Neuron (in vitro differentiated cells): ENCODE results near the gene TULP1.
A peak's percentile ranks its signal among the peaks of the same experiment; 100 is the strongest.

Experiments used
- H2AFZ ChIP-seq: one replicate; pipeline ENCODE4 v1.6.1; 2013; ENCODE audit warnings: low read depth, mild to moderate bottlenecking, inconsistent platforms, low read length, moderate library complexity
- H3K27me3 ChIP-seq: one replicate; pipeline ENCODE4 v1.6.1; 2013; ENCODE audit warnings: low read length; ENCODE audit not compliant: insufficient read depth
- H3K36me3 ChIP-seq: one replicate; pipeline ENCODE4 v1.6.1; 2013; ENCODE audit warnings: low read length; ENCODE audit not compliant: insufficient read depth
- H3K4me1 ChIP-seq: one replicate; pipeline ENCODE4 v1.6.1; 2013; ENCODE audit warnings: low read length; ENCODE audit not compliant: insufficient read depth
- H3K4me3 ChIP-seq: 2 replicates; pipeline ENCODE4 v1.5.1; 2013; ENCODE audit warnings: mild to moderate bottlenecking, low read length, moderate library complexity
- H3K9me3 ChIP-seq: one replicate; pipeline ENCODE4 v1.6.1; 2013; ENCODE audit warnings: low read length

Gene TULP1

GRCh38 chr6:35451354-35452182 is 61.1 kb downstream of the TULP1 start:
- Histone ChIP-seq H3K9me3 (no peaks in the 10 kb centered on the region), H2AFZ (peak overlapping the region; percentile 36), H3K4me1 (peaks cover 28% of the 10 kb centered on the region), H3K36me3 (no peaks in the 10 kb centered on the region), H3K27me3 (peaks cover 5% of the 10 kb centered on the region), H3K4me3 (peak overlapping the region; percentile 42)

DNA sequence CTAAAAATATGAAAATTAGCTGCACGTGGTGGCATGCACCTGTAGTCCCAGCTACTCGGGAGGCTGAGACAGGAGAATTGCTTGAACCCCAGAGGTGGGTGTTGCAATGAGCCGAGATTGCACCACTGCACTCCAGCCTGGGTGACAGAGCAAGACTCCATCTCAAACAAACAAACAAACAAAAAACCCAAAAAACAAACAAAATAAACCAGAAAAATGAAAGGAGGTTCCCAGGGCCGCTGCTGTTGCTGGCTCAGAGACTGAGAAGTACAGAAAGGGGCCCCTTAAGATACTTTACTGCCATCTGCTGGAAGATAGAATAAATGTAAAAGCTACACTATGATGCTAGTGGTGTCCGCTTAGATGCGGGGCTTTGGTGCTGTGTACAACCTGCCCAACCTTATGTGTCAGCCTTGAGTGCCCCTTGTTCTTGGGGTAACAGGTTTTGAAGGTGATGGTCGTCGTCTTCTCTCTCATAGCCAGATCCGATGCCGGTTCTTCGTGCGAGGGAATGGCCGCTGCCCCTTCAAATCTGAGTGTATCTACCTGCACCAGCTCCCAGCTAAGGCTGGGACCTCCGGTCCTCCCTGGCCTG is 63.3 kb downstream of the TULP1 start:
- Histone ChIP-seq H3K4me1 (peaks cover 22% of the 10 kb centered on the region), H3K36me3 (no peaks in the 10 kb centered on the region), H2AFZ (no peak overlapping the region), H3K27me3 (peaks cover 5% of the 10 kb centered on the region), H3K4me3 (no peak overlapping the region), H3K9me3 (no peaks in the 10 kb centered on the region)

DNA sequence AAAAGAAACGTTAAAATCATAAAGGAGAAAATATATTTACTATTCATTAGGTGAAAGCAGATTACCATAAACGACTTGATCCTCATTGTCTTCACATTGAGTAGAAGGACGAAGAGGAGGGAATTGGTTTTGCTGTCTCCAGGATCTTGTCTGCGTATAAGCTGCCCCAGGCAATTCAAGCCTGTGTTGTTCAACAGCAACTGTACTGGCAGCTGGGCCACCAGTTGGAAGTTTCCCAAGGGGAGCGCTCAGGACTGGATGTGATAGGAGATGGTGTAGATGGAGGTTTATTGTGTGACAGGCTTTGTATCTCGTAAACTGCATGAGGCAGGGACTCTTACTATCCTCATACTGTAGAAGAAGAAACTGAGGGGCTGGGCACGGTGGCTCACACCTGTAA is 64.5 kb downstream of the TULP1 start:
- Histone ChIP-seq H3K9me3 (no peaks in the 10 kb centered on the region), H3K36me3 (no peaks in the 10 kb centered on the region), H2AFZ (no peak overlapping the region), H3K27me3 (peaks cover 5% of the 10 kb centered on the region), H3K4me3 (no peak overlapping the region), H3K4me1 (peaks cover 11% of the 10 kb centered on the region)
